Esophagus muscularis mucosa (tissue), 4 donors: Measurements from ENCODE around the gene ARL5C. TPM values are rescaled to one million over a fixed set of nuclear protein-coding genes. Genes with fewer than 3 reads are reported as not detected.

ENCODE experiments used
- DNase-seq: peaks from one replicate; pipeline ENCODE4 v3.0.0-alpha.2; 2017; ENCODE audit errors: extremely low spot score
- H3K27ac ChIP-seq, 4 donors: fragments of 200-600 bp; sonication (generic); replicated peaks in 1 of 4; 1 replicate in 3 of 4; 2 replicates in 1 of 4; pipeline ENCODE4 v1.5.1; 2016 to 2019; ENCODE audit warnings: mild to moderate bottlenecking in 1 of 4
- H3K27me3 ChIP-seq, 4 donors: fragments of 200-600 bp; sonication (generic); one replicate each; pipeline versions ENCODE4 v1.5.1 to v1.6.0; 2016 to 2019
- H3K36me3 ChIP-seq, 4 donors: fragments of 200-600 bp; sonication (generic); one replicate each; pipeline ENCODE4 v1.5.1; 2016 to 2019
- H3K4me1 ChIP-seq, 4 donors: fragments of 200-600 bp; sonication (generic); one replicate each; pipeline ENCODE4 v1.5.1; 2016 to 2019
- H3K4me3 ChIP-seq, 4 donors: fragments of 200-600 bp; sonication (generic); 1 replicate in 2 of 4; 2 replicates in 2 of 4; pipeline ENCODE4 v1.5.1; 2016 to 2019; ENCODE audit warnings: mild to moderate bottlenecking in 4 of 4, moderate library complexity in 1 of 4
- H3K9me3 ChIP-seq, 4 donors: fragments of 200-600 bp; sonication (generic); 1 replicate in 3 of 4; 2 replicates in 1 of 4; pipeline ENCODE4 v1.5.1; 2016 to 2019
- CTCF ChIP-seq, 3 experiments: fragments of 200-600 bp in 2 of 3; fragments of 450-650 bp in 1 of 3; sonication (generic) in 2 of 3; IDR thresholded peaks; one replicate each; pipeline ENCODE4 v1.5.1; 2017 to 2019; ENCODE audit warnings: antibody characterized with exemption in 3 of 3, mild to moderate bottlenecking in 2 of 3, moderate library complexity in 1 of 3
- EP300 ChIP-seq: sonication (generic); formaldehyde crosslinking; IDR thresholded peaks from one replicate; pipeline ENCODE4 v1.6.1; 2017; ENCODE audit warnings: antibody characterized with exemption
- POLR2A ChIP-seq: fragments of 450-650 bp; IDR thresholded peaks from one replicate; pipeline ENCODE4 v1.6.1; 2017; ENCODE audit warnings: antibody characterized with exemption, moderate library complexity, mild to moderate bottlenecking, low read depth
- POLR2AphosphoS5 ChIP-seq, 2 donors: sonication (generic); formaldehyde crosslinking; IDR thresholded peaks; one replicate each; pipeline ENCODE4 v1.6.1; 2017; ENCODE audit warnings: antibody characterized with exemption in 2 of 2
- WGBS: methylation state at CpG from one replicate; pipeline ENCODE4 v1.1.5; 2018; 5-methylcytosine and 5-hydroxymethylcytosine counted together
- intact Hi-C: fragments of 100-400 bp; cut with DNase I; formaldehyde crosslinking; loops from one replicate; pipeline ENCODE4 v1.15.1; 2023
- total RNA-seq, 4 donors: library from RNA; depleted of rRNA; stranded (reverse); fragments of >200 nt; gene quantifications; one replicate each; pipeline versions ENCODE4 v1.1.0 to v1.2.1, GENCODE V29; 2016

ARL5C gene
- total RNA-seq, 4 donors from 2014 or later = 1.7 TPM; not detected in 3

- 23% methylated on average over 25 of the region's 25 CpGs for whole genome bisulfite sequencing
- TF ChIP-seq POLR2A (no peak), POLR2AphosphoS5 (IDR thresholded peaks at IDR 0.05) (no peak), CTCF (IDR thresholded peaks at IDR 0.05) (no peak), EP300 (no peak)
- DNase-seq = no peak
- Histone ChIP-seq H3K36me3 (no peaks in the 10 kb centered on the region), H3K27me3 (peaks cover 0 to 20% (median 6%) of the 10 kb centered on the region in 4 donors), H3K27ac (peak overlapping the region; percentile 87 to 95 (median 94)), H3K9me3 (no peaks in the 10 kb centered on the region), H3K4me1 (peaks cover 21 to 43% (median 34%) of the 10 kb centered on the region in 4 donors), H3K4me3 (peak overlapping the region; percentile 68 to 87 (median 80))
- intact Hi-C loops = loop anchor here (2.0 to 5.0 kb wide), 3 partner anchors 95 to 285 kb away; no protein-coding TSS in a partner anchor
Observed at GRCh38 chr17:39151943-39152818, 13.8 kb downstream of the ARL5C start.

GRCh38 chr17:39151150-39151942 lies 14.6 kb downstream of the ARL5C start, which contains the start of gene PLXDC1:
Gene PLXDC1 (minus strand): TSS chr17:39151637. CDS start chr17:39151437, 200 bp downstream.
- Histone ChIP-seq H3K4me1 (peaks cover 21 to 43% (median 34%) of the 10 kb centered on the region in 4 donors), H3K9me3 (no peaks in the 10 kb centered on the region), H3K27ac (peak within 1 kb of the TSS; percentile 87 to 95 (median 94)), H3K27me3 (peaks cover 0 to 20% (median 6%) of the 10 kb centered on the region in 4 donors), H3K36me3 (no peaks in the 10 kb centered on the region), H3K4me3 (peak within 1 kb of the TSS; percentile 68 to 87 (median 80))
- intact Hi-C loops = loop anchor here (5.0 kb wide), 2 partner anchors 94 to 284 kb away; no protein-coding TSS in a partner anchor
- DNase-seq = no peak
- TF ChIP-seq POLR2AphosphoS5 (IDR thresholded peaks at IDR 0.05) = no peak
- no peak for TF ChIP-seq EP300
- TF ChIP-seq CTCF (IDR thresholded peaks at IDR 0.05) = no peak
- WGBS = 0% methylated on average over 10 of the region's 68 CpGs

DNA sequence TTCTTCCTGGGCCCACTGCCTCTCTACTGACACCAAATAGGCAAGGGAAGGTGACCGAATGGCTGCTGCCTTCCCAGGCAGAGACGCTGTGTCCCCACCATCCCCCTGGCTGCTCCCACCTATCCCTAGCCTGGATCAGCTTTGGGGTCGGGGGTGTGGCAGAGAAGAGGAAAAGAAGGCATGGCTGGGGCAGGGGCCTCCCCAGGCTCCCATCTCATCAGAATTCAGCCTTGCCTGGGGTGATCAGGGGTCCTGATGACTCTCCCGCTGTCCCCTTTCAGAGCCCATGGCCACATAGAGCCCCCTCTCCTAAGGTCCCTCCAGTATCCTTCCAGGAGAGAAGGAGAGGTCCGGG lies 15.2 kb downstream of the ARL5C start:
- intact Hi-C loops = loop anchor here (5.0 kb wide), 2 partner anchors 93 to 283 kb away; no protein-coding TSS in a partner anchor

DNA sequence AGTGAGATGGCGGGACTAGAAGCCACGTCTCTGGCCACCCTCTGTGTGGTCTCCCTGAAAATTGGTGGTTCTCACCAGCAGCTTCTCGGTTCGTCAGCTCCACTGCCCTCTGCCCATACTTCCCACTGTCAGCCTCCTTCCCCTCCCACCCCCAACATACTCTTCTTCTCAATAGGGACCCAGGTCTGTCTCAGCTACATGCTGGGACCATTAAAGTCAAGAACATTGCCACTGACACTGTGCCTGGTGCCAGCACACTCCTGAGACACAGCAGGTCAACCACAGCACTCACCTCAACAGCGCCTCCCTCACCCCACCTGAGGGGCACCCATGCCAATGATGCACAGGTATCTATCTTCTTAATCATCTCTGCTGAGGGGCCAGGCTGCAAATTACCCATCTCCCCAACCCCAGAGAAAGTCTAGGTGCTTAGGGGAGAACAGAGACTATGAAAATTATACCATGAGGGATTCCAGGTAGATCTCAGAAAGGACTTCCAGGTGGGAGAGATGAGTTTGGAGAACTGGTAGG lies 15.8 kb downstream of the ARL5C start:
- H3K27ac ChIP-seq = peak overlapping the region in 1 of 4 donors; percentile 95
- WGBS = 72% methylated on average over 5 of the region's 5 CpGs
- DNase-seq = no peak
- peaks cover 21 to 46% (median 34%) of the 10 kb centered on the region in 4 donors for H3K4me1 ChIP-seq
- TF ChIP-seq POLR2A (no peak), POLR2AphosphoS5 (IDR thresholded peaks at IDR 0.05) (no peak)
- H3K27me3 ChIP-seq = peaks cover 0 to 20% (median 6%) of the 10 kb centered on the region in 4 donors
- H3K9me3 ChIP-seq = no peaks in the 10 kb centered on the region
- intact Hi-C loops = loop anchor here (5.0 kb wide), 2 partner anchors 93 to 283 kb away; no protein-coding TSS in a partner anchor
- no peaks in the 10 kb centered on the region for H3K36me3 ChIP-seq
- H3K4me3 ChIP-seq = peak overlapping the region in 1 of 4 donors; percentile 83

More for the DNA sequence above, 15.2 kb downstream of the ARL5C start:
- Histone ChIP-seq H3K36me3 (no peaks in the 10 kb centered on the region), H3K27me3 (peaks cover 0 to 20% (median 6%) of the 10 kb centered on the region in 4 donors), H3K9me3 (no peaks in the 10 kb centered on the region), H3K27ac (peak overlapping the region; percentile 52 to 95 (median 91)), H3K4me3 (peak overlapping the region; percentile 68 to 87 (median 80)), H3K4me1 (peaks cover 21 to 43% (median 34%) of the 10 kb centered on the region in 4 donors)
- no peak for DNase-seq
- TF ChIP-seq EP300 = no peak
- WGBS = 49% methylated on average over 4 of the region's 5 CpGs
